Measurements from ENCODE around the gene MYD88.
A peak's percentile ranks its signal among the peaks of the same experiment; 100 is the strongest.

Gene MYD88

DNA sequence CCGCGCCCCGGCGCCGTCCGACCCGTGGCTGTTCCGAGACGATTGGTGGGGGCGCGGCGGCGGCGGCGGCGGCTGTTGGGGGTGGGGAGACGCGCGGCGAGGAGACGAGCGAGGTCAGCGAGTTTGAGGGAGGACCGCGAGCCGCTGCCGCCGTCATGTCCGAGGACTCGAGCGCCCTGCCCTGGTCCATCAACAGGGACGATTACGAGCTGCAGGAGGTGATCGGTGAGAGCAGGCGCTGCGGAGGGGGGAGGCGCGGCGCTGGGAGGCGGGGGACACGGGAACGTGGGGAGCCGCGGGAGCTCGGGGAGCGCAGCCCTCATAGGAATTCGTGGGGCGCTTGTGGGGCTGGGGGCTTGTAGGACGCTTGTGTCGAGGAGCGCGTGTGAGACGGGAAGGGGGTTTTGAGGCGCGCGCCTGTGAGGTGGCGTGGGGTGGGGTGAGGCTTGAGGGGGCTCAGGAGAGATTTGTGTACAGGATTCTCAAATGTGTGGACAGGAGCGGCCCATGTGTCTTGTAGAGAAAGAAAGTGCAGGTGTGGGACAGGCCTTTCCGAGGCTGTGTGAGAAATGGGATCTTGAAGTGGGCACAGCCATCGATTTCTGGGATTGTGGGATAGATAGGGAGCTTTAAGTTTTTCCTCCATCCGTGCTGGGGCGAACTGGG lies 27.4 kb downstream of the MYD88 start:
- DNase-seq (ENCODE audit: low spot score) = peak; percentile 64

DNA sequence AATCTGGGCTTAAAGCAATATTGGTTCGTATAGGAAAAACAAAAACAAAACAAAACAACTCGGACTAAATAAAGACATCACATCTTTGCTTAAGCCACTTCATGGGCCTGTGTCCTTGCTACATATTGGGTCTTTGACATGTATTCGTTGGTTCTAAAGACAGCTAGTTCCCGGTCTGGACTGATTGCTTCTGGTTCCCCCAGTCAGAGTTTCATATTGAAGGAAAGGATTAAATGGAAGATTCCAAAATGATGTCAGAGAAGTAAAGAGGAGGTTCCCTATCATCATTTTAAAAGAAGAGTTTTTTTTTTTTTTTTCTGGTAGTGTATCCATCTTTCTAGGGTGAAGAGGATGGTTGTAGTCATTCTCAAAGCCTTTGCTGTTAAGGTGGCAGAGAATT lies 29.1 kb downstream of the MYD88 start:
- DNase-seq (ENCODE audit: low spot score) = no peak

DNA sequence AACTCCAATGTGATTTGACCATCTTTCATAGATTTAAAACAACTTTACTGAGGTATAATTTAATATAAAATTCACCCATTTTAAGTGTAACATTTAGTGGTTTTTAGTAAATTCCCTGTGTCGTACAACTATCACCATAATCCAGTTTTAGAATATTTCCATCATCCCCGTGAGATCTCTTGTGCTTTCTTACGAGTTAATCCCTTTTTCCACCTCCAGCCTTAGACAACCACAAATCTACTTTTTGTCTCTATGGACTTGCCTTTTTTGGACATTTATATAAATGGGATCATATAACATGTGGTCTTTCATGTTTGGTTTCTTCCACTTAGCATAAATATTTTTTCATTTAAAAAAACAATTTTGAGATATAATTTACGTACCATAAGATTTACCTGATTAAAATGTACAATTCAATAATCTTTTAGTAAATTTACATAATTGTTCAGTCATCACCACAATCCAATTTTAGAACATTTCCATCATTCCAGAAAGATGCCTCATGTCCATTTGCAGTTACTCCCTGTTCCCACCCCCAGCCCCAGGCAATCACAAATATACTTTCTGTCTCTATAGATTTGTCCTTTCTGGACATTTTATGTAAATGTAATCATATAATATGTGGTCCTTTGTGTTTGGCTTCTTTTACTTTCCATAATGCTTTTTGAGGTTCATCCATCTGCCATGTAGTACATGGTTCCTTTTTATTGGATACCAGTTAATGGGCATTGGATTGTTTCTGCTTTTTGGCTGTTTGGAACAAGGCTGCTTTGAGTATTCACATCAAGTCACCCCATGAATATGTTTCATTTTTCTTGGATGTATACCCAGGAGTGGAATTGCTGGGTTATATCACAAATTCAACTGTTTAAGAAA lies 29.9 kb downstream of the MYD88 start:
- peak; percentile 15 for DNase-seq (ENCODE audit: low spot score)

DNA sequence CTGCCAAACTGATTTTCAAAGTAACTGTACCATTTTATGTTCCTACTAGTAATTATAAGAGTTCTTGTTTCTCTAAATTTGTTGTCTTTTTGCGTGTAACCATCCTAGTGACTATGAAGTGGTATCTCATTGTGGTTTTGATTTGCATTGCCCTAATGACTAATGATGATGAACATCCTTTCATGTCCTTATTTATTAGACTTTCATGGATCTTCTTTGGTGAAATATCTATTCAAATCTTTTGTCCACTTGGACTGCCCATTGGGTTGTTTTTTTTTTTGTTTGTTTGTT lies 30.5 kb downstream of the MYD88 start:
- peak; percentile 2 for DNase-seq (ENCODE audit: low spot score)

DNA sequence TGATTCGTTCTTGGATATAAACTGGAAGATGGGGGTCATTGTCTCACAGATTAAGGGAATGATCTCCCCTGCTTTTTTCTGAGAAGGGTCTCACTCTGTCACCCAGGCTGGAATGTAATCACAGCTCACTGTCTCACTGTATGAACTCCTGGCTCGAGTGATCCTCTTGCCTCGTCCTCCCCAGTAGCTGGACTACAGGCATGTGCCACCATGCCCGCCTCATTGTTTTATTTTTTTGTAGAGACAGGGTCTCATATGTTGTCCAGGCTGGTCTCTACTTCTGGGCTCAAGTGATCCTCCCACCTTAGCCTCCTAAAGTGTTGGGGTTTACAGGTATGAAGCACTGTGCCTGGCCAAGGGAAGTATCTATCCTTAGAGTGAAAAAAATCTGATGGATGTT lies 32.3 kb downstream of the MYD88 start:
- no peak for DNase-seq (ENCODE audit: low spot score)

DNA sequence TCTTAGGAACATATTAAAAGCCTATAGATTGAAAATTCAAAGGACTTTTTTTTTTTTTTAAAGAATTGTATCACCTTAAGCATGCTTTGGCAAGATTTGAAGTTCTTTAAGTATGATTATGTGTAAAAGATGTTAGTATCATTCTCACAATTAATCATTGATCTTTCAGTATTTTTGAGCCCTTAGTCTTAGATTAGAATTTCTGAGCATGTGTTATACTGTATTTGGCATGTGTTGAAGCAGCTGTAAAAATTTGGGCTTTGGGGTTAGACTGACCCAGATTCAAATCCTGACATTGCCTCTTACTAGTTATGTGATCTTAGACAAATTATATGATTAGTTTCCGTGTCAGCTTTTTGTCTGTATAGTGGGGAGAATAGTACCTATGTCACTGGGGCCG lies 33.2 kb downstream of the MYD88 start:
- DNase-seq (ENCODE audit: low spot score) = no peak

DNA sequence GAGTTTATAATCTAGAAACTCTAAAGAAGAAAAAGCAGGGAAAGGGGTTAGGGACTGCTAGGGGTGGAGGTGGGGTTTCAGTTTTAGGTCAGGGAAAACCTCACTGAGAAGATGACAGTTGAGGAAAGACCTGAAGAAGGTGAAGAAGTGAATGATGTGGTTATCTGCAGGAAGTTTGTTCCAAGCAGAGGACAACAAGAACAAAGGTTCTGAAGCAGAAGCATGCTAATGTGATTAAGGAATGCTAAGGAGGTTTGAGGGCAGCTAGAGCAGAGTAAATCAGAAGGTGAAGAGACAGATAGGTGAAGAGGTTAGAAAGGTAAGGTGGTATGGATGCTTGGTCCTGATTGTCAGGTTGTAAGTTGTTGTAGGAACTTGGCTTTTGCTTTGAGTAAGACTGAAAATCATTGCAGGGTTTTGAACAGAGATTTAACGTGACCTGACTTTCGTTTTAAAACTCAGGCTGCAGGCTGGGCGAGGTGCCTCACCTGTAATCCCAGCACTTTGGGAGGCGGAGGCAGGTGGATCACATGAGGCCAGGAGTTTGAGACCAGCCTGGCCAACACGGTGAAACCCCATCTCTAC lies 35.5 kb downstream of the MYD88 start:
- DNase-seq (ENCODE audit: low spot score) = no peak

DNA sequence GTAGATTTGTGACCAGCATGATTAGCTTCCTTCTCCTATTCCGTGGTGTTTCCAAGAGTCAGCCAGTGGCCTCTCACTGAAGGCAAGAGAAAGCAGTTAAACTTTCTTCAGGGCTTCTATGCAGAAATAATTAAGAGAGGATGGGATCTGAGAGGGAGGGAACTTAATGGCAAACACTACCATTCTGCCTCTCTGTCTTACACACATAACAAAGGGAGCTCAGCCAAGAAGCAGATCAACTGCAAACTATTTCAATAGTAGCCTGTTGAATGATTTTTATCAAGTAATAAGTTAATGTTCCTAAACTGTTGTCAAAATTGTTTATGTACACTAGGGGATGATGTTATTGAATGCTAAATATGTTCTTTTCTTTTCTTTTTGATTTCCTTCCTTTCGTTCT lies 38.7 kb downstream of the MYD88 start:
- peak; percentile 7 for DNase-seq (ENCODE audit: low spot score)

DNA sequence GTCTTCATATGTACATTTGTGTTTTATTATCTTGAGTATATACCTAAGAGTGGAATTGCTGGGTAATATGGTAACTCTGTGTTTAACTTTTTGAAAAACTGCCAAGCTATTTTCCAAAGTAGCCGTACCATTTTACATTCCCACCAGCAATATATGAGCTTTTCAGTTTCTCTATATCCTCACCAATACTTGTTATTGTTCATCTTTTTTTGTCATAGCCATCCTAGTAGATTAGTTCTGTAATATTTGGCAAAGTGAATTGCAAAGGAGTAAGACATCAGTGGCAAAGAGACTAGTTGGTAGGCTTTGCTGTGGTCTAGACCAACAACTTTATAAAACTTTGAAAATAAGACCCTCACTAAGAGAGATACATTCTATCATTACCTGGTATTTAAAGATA lies 48.3 kb downstream of the MYD88 start:
- DNase-seq (ENCODE audit: low spot score) = no peak

DNA sequence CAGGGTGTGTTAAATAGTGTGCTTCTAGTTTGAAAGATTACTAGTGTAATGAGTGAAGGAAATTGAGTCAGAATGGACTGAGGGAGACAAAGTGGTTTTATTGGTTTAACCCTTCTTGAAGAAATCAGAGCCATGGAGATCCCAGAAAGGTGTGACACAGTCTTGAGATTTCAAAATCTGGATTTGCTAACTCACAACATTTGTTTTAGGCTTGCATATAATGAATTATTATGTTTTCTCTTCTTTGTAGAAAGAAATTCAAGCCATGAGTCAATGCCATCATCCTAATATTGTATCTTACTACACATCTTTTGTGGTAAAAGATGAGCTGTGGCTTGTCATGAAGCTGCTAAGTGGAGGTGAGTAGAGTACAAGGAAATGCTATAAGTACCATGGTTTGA lies 52.0 kb downstream of the MYD88 start:
- no peak for DNase-seq (ENCODE audit: low spot score)
